Parathyroid adenoma (tissue), 2 donors: ENCODE data around the gene DNAJC6.

Experiments used
- H2AFZ ChIP-seq: fragments of 300-600 bp; sonication (generic); one replicate; pipeline ENCODE4 v1.7.0; 2017; ENCODE audit warnings: antibody characterized with exemption, mild to moderate bottlenecking
- H3K27ac ChIP-seq: fragments of 300-600 bp; sonication (generic); one replicate; pipeline ENCODE4 v1.7.0; 2017
- H3K27me3 ChIP-seq: fragments of 300-600 bp; sonication (generic); one replicate; pipeline ENCODE4 v1.7.0; 2017; ENCODE audit warnings: low read length; ENCODE audit not compliant: control insufficient read depth, insufficient read depth
- H3K36me3 ChIP-seq: fragments of 300-600 bp; sonication (generic); one replicate; pipeline ENCODE4 v1.7.0; 2017; ENCODE audit warnings: low read length; ENCODE audit not compliant: control insufficient read depth, insufficient read depth
- H3K4me1 ChIP-seq: fragments of 300-600 bp; sonication (generic); one replicate; pipeline ENCODE4 v1.7.0; 2017; ENCODE audit warnings: control low read depth
- H3K4me2 ChIP-seq: fragments of 300-600 bp; sonication (generic); one replicate; pipeline ENCODE4 v1.7.0; 2017; ENCODE audit warnings: low read length
- H3K4me3 ChIP-seq: fragments of 300-600 bp; sonication (generic); one replicate; pipeline ENCODE4 v1.7.0; 2017; ENCODE audit warnings: low read depth, low read length
- H3K79me2 ChIP-seq: fragments of 300-600 bp; sonication (generic); one replicate; pipeline ENCODE4 v1.7.0; 2017; ENCODE audit warnings: control low read depth
- H3K9ac ChIP-seq: fragments of 300-600 bp; sonication (generic); one replicate; pipeline ENCODE4 v1.7.0; 2017; ENCODE audit warnings: mild to moderate bottlenecking
- H3K9me3 ChIP-seq: fragments of 300-600 bp; sonication (generic); one replicate; pipeline ENCODE4 v1.7.0; 2017; ENCODE audit warnings: low read length; ENCODE audit not compliant: control insufficient read depth
- CTCF ChIP-seq: fragments of 300-600 bp; sonication (generic); IDR thresholded peaks from one replicate; pipeline ENCODE4 v1.7.0; 2017; ENCODE audit warnings: antibody characterized with exemption, mild to moderate bottlenecking
- donor health status: primary hyperparathyroidism.

The DNAJC6 gene

DNA sequence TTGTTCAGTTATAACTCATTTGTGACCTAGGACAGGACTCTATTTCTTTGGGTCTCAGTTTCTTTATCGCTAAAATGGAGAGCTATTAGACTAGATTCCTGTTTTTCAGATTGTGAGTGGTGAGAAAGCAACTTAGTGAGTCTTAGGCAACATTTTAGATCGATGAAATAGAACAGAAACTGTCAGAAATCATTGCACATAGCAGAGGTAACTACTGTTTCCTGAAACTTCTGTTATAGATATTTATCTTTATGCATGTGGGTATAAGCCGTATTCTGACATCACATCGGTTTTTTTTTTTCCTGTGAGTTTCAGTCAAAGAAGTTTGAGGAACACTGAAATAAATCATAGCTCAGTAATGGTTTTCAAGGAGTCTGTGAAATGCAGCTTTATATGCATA is 42.1 kb upstream of the DNAJC6 start:
- Histone ChIP-seq H3K27me3 (peaks cover 3% of the 10 kb centered on the region), H3K36me3 (no peaks in the 10 kb centered on the region), H3K4me2 (no peak overlapping the region), H3K27ac (no peak overlapping the region), H3K9me3 (no peaks in the 10 kb centered on the region), H3K9ac (no peak overlapping the region), H2AFZ (no peak overlapping the region), H3K79me2 (no peaks in the 10 kb centered on the region), H3K4me3 (no peak overlapping the region), H3K4me1 (no peaks in the 10 kb centered on the region)
- TF ChIP-seq CTCF: no peak

GRCh38 chr1:65267683-65268082 is 41.7 kb upstream of the DNAJC6 start:
- no peak overlapping the region for H2AFZ ChIP-seq
- no peak overlapping the region for H3K4me3 ChIP-seq
- H3K9me3 ChIP-seq: no peaks in the 10 kb centered on the region
- H3K4me1 ChIP-seq: no peaks in the 10 kb centered on the region
- no peak overlapping the region for H3K4me2 ChIP-seq
- no peaks in the 10 kb centered on the region for H3K36me3 ChIP-seq
- H3K79me2 ChIP-seq: no peaks in the 10 kb centered on the region
- H3K27ac ChIP-seq: no peak overlapping the region
- no peak overlapping the region for H3K9ac ChIP-seq
- peaks cover 3% of the 10 kb centered on the region for H3K27me3 ChIP-seq
- TF ChIP-seq CTCF: no peak

DNA sequence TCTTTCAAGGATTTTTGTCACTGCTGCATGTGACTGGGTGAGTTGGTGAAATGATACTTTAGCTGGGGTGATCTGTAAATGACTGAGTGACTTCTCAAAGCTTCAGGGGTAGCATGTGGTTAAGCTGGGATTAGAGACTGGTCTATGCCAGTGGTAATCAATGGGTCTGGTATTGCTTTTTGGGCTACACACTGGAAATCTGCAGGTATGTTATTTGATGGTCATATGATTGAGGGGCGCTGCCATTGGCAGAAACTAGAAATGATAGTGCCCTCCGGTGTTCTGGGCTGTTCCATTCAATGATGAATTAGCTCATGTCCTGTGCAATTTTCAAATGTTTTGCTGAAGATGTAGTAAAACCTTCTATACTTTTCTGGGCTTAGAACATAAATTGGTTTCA is 39.7 kb upstream of the DNAJC6 start:
- no peaks in the 10 kb centered on the region for H3K36me3 ChIP-seq
- no peaks in the 10 kb centered on the region for H3K4me1 ChIP-seq
- H3K4me2 ChIP-seq: no peak overlapping the region
- TF ChIP-seq CTCF: no peak
- no peak overlapping the region for H3K9ac ChIP-seq
- H3K9me3 ChIP-seq: no peaks in the 10 kb centered on the region
- no peak overlapping the region for H2AFZ ChIP-seq
- no peak overlapping the region for H3K27ac ChIP-seq
- H3K79me2 ChIP-seq: no peaks in the 10 kb centered on the region
- peaks cover 3% of the 10 kb centered on the region for H3K27me3 ChIP-seq
- H3K4me3 ChIP-seq: no peak overlapping the region

DNA sequence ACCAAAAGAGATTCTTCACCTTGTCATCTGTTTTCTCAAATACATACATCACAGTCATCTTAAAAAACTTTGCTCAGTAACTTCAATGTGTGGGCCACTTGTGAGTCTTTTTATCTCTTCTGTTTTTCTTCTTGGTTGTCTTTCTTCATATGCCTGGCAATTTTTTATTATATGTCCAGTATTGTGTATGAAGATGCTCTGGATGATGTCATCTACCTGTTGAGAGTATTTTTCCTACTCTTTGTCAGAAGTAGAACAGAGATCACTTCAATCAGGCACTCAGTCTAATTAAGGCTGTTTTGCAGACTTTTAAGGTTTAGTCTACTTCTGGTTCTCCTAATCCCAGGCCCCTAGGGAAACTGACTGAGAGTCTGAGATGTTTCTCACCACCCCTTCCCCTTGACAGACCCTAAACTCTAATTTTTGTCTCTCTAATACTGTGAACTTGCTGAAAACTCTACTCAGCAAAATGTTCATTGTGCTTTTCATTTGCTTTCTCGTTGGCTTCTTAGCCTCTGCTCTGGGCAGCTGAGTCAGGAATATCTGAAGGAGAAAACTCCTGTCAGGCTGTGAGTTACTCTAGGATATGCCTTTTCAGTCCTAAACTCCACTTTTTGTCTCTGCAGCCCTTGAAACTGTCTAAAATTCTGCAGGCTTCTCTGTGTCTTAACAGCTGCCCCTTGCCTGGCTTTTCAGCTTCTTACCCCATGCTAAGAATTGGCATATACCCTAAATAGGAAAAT is 33.0 kb upstream of the DNAJC6 start:
- no peaks in the 10 kb centered on the region for H3K9me3 ChIP-seq
- H3K4me3 ChIP-seq: no peak overlapping the region
- no peaks in the 10 kb centered on the region for H3K36me3 ChIP-seq
- H3K27me3 ChIP-seq: no peaks in the 10 kb centered on the region
- TF ChIP-seq CTCF: no peak
- no peak overlapping the region for H3K4me2 ChIP-seq
- no peak overlapping the region for H3K27ac ChIP-seq
- no peaks in the 10 kb centered on the region for H3K4me1 ChIP-seq
- no peak overlapping the region for H3K9ac ChIP-seq
- H3K79me2 ChIP-seq: no peaks in the 10 kb centered on the region
- no peak overlapping the region for H2AFZ ChIP-seq
